ENCODE measurements around the gene SRR. TPM values are rescaled to one million over a fixed set of nuclear protein-coding genes. Genes with fewer than 3 reads are reported as not detected.
"Not testable (repeated sequence)": the region's sequence is repeated elsewhere in the genome, so short reads cannot be mapped to it uniquely, and the experiment has no call there.

The SRR gene, protein sequence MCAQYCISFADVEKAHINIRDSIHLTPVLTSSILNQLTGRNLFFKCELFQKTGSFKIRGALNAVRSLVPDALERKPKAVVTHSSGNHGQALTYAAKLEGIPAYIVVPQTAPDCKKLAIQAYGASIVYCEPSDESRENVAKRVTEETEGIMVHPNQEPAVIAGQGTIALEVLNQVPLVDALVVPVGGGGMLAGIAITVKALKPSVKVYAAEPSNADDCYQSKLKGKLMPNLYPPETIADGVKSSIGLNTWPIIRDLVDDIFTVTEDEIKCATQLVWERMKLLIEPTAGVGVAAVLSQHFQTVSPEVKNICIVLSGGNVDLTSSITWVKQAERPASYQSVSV
- 10 to 100 TPM in 1 of 3 donors, 1 to 10 TPM in 2; 6.4 to 11.1 (median 7.9) TPM for total RNA-seq
- total RNA-seq (2013), result 5.8 TPM

DNA sequence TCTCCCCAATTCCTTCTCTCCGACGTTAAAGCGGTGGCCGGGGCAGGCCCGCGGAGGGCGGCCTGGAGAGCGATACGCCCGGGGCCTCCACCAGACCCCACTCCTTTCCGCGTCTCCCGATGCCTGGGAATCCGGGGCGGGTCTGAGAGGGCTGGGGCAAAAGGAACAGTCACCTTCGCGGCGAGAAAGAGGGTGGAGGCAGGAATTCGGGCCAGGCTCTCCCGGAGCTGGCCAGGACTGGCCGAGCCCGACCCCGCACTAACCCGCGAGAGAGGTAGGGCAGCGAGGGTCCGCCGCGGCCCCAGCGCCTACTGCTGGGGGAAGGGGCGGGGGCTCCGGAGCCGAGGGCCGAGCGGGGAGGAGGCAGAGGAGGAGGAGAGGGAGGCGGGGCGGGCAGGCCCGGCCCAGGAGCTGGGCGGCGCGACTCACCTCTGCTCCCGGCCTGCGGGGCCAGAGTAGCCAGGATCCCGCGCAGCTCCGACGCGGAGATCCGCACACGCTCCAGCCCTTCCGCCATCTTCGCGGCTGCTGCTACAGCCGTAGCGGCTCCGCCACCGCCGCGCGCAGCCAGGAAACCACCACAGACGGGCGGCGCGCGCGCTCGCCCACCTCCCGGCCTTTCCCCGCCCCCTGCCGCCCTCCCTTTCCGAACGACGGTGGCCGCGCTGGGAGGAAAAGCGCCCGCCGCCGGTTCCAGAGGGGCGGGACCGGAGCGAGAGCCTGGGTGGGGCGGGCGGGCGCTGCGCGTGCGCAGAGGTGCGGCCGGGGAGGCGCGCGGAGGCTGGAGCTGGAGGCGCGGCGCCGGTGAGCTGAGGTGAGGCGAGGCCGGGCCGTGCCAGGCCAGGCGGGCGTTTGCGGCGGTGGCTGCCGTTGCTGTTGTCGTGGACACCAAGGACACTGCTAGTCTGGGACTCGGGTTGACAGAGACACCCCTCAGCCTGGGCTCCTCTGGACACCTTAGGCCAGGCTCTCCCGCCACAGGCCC is at the start of gene SRR, which contains the start of gene SMG6:
TSS of gene SRR (plus strand) at position 747 of the 985 bp plus-strand sequence. CDS start 11,611 bp downstream, outside the sequence.
TSS of gene SMG6 (minus strand) at position 582 of the 985 bp plus-strand sequence. CDS start at position 517, 65 bp downstream.
- H3K9me3 Mint-ChIP-seq, result no peaks in the 10 kb centered on the region
- Histone ChIP-seq H3K9me3 (ENCODE audit: control insufficient read depth, insufficient read depth, low read length) (no peaks in the 10 kb centered on the region), H3K27ac (ENCODE audit: low read length) (peak within 1 kb of the TSS; percentile 41), H3K27me3 (ENCODE audit: control insufficient read depth, insufficient read depth, low read length) (no peaks in the 10 kb centered on the region), H3K4me1 (ENCODE audit: control insufficient read depth, insufficient read depth, low read length) (peaks cover 19% of the 10 kb centered on the region), H3K36me3 (ENCODE audit: control insufficient read depth, insufficient read depth, low read length) (peaks cover 7% of the 10 kb centered on the region), H3K4me3 (ENCODE audit: low read length) (peak within 1 kb of the TSS; percentile 70)
- H3K4me1 Mint-ChIP-seq, result peaks cover 34 to 46% of the 10 kb centered on the region in 2 donors
- H3K36me3 Mint-ChIP-seq, result peaks cover 8% of the 10 kb centered on the region
- TF ChIP-seq, protein P1, sequence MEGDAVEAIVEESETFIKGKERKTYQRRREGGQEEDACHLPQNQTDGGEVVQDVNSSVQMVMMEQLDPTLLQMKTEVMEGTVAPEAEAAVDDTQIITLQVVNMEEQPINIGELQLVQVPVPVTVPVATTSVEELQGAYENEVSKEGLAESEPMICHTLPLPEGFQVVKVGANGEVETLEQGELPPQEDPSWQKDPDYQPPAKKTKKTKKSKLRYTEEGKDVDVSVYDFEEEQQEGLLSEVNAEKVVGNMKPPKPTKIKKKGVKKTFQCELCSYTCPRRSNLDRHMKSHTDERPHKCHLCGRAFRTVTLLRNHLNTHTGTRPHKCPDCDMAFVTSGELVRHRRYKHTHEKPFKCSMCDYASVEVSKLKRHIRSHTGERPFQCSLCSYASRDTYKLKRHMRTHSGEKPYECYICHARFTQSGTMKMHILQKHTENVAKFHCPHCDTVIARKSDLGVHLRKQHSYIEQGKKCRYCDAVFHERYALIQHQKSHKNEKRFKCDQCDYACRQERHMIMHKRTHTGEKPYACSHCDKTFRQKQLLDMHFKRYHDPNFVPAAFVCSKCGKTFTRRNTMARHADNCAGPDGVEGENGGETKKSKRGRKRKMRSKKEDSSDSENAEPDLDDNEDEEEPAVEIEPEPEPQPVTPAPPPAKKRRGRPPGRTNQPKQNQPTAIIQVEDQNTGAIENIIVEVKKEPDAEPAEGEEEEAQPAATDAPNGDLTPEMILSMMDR (IDR thresholded peaks at IDR 0.05), result no peak
- intact Hi-C loops (cut with micrococcal nuclease), result loop anchor here (2.0 kb wide), 1 partner anchor 37 kb away; no protein-coding TSS in a partner anchor
- peak within 1 kb of the TSS; percentile 64 to 82 for H3K27ac Mint-ChIP-seq
- H3K27me3 Mint-ChIP-seq (ENCODE audit: low read depth in 2 of 2), result no peaks in the 10 kb centered on the region
- 0% methylated on average over 108 of the region's 108 CpGs for WGBS (ENCODE audit: insufficient coverage)
- H3K4me3 Mint-ChIP-seq, result peak within 1 kb of the TSS; percentile 87
- DNase-seq (peak; percentile 87 to 97), ATAC-seq (peak; percentile 89 to 98 (median 93))

DNA sequence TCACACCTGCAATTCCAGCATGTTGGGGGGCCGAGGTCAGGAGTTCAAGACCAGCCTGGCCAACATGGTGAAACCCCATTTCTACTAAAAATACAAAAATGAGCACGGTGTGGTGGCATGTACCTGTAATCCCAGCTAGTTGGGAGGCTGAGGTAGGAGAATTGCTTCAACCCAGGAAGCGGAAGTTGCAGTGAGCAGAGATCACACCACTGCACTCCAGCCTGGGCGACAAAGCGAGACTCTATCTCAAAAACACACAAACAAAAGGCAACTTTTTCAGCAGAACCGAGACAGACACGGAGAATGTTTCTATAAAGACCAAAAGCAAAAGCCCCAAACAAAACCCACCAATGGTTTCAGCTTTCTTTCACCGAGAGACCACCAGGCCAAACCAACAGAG is 44.9 kb upstream of the SRR start:
- intact Hi-C loops (cut with micrococcal nuclease), result loop anchor here (1.0 kb wide), 1 partner anchor 7 kb away; no protein-coding TSS in a partner anchor
- peak overlapping the region; percentile 92 to 95 for H3K27ac Mint-ChIP-seq
- H3K27ac ChIP-seq (ENCODE audit: low read length), result peak overlapping the region; percentile 79
- not testable (repeated sequence) for ATAC-seq; H3K9me3 Mint-ChIP-seq; H3K27me3 ChIP-seq (ENCODE audit: control insufficient read depth, insufficient read depth, low read length); H3K36me3 Mint-ChIP-seq; DNase-seq; H3K27me3 Mint-ChIP-seq (ENCODE audit: low read depth in 2 of 2); H3K9me3 ChIP-seq (ENCODE audit: control insufficient read depth, insufficient read depth, low read length); H3K36me3 ChIP-seq (ENCODE audit: control insufficient read depth, insufficient read depth, low read length); H3K4me3 ChIP-seq (ENCODE audit: low read length)
- WGBS (ENCODE audit: insufficient coverage), result 45% methylated on average over 7 of the region's 8 CpGs
- peaks cover 37% of the 10 kb centered on the region for H3K4me1 ChIP-seq (ENCODE audit: control insufficient read depth, insufficient read depth, low read length)
- peak overlapping the region; percentile 82 for H3K4me3 Mint-ChIP-seq
- peaks cover 53 to 57% of the 10 kb centered on the region in 2 donors for H3K4me1 Mint-ChIP-seq

DNA sequence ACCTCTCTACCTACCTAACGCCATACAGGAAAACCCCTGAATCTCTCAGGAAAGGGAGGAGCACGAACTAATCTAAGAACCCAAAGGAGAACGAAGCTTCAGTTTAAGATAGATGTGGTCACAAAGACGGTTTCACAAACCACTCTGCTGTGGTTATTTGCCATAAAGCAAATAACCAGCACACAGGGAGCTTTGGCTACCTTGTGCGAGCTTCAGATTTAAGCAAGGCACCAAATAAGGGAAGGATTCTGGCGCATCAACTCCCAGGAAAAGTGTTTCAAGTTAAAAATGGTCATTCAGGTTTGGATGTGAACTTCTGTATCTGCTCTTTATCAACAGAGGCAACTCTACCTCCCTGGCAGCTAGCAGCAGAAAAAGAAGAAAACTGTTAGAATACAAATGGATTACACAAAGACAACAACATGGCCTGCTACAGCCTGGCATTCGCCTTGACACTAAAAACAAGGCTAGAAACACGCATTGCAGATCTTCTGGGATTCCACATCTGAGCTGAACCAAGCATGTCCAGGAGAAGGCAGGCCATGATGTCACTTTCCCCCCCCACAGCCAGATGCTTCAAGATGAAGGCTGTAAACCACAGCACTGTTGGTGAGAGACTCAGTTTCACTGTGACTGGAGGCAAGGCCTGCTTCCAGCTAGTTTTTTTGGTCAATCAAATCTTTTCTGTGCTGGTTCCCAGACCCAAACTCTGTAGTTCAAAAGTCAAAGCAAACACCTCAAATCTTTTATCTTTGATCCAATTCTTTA is 43.8 kb upstream of the SRR start:
- peak overlapping the region; percentile 82 for H3K4me3 Mint-ChIP-seq
- H3K36me3 ChIP-seq (ENCODE audit: control insufficient read depth, insufficient read depth, low read length), result no peaks in the 10 kb centered on the region
- TF ChIP-seq, protein P1 (IDR thresholded peaks at IDR 0.05), result no peak

More for the DNA sequence above, 43.8 kb upstream of the SRR start:
- H3K27me3 ChIP-seq (ENCODE audit: control insufficient read depth, insufficient read depth, low read length), result no peaks in the 10 kb centered on the region
- H3K27ac Mint-ChIP-seq, result peak overlapping the region; percentile 92 to 95
- H3K4me3 ChIP-seq (ENCODE audit: low read length), result no peak overlapping the region
- H3K36me3 Mint-ChIP-seq, result peaks cover under 1% of the 10 kb centered on the region
- peaks cover 58 to 60% of the 10 kb centered on the region in 2 donors for H3K4me1 Mint-ChIP-seq
- ATAC-seq (peak; percentile 85 to 89 (median 87)), DNase-seq (peak; percentile 55 to 85)
- H3K4me1 ChIP-seq (ENCODE audit: control insufficient read depth, insufficient read depth, low read length), result peaks cover 44% of the 10 kb centered on the region
- no peaks in the 10 kb centered on the region for H3K9me3 Mint-ChIP-seq
- 18% methylated on average over 8 of the region's 8 CpGs for WGBS (ENCODE audit: insufficient coverage)
- no peaks in the 10 kb centered on the region for H3K27me3 Mint-ChIP-seq (ENCODE audit: low read depth in 2 of 2)
- H3K9me3 ChIP-seq (ENCODE audit: control insufficient read depth, insufficient read depth, low read length), result no peaks in the 10 kb centered on the region
- intact Hi-C loops (cut with micrococcal nuclease), result no loop called here
- peak overlapping the region; percentile 79 for H3K27ac ChIP-seq (ENCODE audit: low read length)
